Sigmoid colon (tissue), 4 donors: ENCODE results near the gene PIGO.
A peak's percentile ranks its signal among the peaks of the same experiment; 100 is the strongest.

Experiments
- EP300 ChIP-seq, 4 donors: sonication (generic); formaldehyde crosslinking; IDR thresholded peaks; one replicate each; pipeline ENCODE4 v1.6.1; 2017; ENCODE audit warnings: antibody characterized with exemption in 4 of 4
- TF ChIP-seq, protein P1 (sequence below), 4 experiments: fragments of 450-650 bp in 3 of 4; fragments of 200-600 bp in 1 of 4; IDR thresholded peaks; one replicate each; pipeline ENCODE4 v1.5.1; 2016 to 2019; ENCODE audit warnings: antibody characterized with exemption in 4 of 4, mild to moderate bottlenecking in 3 of 4, moderate library complexity in 2 of 4

DNA sequence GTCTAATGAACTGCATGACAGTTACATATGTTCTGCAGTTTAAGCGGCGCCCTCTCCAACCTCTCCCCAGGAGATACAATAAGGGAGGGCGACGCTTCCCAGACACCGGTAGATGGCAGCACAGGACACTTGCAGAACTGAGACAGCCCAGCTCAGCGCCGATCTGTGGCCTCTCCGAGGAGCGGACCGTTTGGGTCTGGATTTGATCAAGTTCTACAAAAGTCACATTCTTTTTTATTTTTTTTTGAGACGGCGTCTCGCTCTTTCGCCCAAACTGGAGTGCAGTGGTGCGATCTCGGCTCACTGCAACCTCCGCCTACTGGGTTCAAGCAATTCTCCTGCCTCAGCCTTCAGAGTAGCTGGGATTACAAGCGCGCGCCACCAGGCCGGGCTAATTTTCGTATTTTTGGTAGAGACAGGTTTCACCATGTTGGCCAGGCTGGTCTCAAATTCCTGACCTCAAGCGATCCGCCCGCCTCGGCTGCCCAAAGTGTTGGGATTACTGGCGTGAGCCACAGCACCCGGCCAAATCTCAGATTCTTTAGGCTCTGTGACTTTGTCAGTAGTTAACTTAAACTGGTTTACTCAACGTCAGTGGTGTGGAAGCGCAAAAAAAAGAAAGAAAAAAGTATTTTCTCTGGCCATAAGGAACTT lies 20.6 kb upstream of the PIGO start:
- TF ChIP-seq, protein P1, sequence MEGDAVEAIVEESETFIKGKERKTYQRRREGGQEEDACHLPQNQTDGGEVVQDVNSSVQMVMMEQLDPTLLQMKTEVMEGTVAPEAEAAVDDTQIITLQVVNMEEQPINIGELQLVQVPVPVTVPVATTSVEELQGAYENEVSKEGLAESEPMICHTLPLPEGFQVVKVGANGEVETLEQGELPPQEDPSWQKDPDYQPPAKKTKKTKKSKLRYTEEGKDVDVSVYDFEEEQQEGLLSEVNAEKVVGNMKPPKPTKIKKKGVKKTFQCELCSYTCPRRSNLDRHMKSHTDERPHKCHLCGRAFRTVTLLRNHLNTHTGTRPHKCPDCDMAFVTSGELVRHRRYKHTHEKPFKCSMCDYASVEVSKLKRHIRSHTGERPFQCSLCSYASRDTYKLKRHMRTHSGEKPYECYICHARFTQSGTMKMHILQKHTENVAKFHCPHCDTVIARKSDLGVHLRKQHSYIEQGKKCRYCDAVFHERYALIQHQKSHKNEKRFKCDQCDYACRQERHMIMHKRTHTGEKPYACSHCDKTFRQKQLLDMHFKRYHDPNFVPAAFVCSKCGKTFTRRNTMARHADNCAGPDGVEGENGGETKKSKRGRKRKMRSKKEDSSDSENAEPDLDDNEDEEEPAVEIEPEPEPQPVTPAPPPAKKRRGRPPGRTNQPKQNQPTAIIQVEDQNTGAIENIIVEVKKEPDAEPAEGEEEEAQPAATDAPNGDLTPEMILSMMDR (IDR thresholded peaks at IDR 0.05) = peak; percentile 84 to 94 (median 90)
- TF ChIP-seq EP300 (IDR thresholded peaks at IDR 0.05) = no peak
